HK-2 (cell line): ENCODE data around the gene TMEM126A.

Experiments used
- DNase-seq: peaks from one replicate; pipeline ENCODE4 v3.0.0-alpha.2; 2018; ENCODE audit not compliant: unreplicated experiment

Gene TMEM126A

GRCh38 chr11:85695546-85695945 is 47.8 kb downstream of the TMEM126A start:
- no peak for DNase-seq

DNA sequence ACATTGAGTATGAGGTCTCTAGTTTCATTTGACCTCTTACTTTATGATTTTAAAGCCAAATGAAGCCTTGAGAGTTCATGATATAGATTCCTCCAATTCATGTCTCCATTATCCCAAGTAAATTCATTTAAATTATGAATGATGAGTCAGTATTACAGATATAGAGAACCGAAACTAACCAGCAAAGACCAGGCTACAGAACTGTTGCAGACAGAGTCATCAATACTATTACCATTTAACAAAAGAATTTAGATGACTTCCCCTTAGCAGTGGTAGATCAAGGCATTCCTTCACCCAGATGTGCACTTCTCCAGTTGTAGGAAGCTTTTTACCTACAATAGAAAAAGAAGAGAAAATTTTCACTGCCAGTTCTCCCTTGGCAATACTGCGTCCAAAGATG is 50.0 kb downstream of the TMEM126A start:
- DNase-seq, result no peak

DNA sequence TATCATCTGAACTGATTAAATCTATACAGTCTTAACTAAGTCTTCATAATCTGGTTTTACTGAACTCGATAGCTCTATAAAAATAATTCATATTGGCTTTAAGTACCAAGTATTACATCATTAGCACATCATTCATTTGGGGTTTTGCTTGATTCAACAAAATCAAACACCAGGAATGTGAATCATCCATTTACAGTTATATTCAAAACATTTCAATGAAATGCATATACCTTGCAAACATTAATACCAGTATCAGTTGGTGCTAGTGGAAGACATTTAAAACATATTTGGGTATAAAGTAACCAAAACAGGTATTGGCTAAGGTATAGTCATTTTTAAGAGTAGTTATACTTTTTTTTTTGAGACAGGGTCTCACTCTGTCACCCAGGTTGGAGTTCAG is 50.4 kb downstream of the TMEM126A start:
- no peak for DNase-seq

DNA sequence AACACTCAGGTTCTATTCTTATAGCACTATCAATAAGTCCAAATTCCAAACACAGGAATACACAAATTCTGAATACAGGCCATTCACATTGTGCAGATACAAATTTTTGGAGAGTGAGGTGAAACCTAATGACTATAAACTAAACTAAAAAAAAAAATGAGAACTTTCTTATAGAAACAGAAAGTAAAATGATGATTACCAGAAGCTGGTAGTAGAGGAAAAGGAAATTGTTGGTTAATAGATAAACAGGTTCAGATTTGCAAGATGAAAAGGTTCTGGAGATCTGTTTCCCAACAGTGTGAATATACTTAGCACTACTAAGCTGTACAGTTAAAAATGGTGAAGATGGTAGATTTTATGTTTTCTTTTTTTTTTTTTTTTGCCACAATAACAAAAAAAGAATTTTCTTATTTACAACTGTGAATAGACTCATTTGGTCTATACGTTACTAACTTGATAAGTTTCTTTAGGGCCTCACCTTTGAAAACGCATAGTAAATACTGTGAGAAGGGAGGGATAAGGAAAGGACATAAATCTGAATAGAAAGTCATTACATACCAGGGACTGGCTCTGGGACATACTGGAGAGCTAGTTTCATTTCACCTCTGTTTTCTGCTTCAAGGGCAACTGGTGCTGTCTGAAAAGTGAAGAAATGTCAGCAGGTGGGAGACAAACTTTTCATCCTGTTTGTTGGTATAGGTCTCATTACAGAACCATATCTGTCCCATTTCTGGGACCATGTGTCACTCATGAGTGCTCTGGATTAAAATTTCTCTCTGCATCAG is 52.4 kb downstream of the TMEM126A start:
- no peak for DNase-seq

GRCh38 chr11:85704967-85705366 is 57.2 kb downstream of the TMEM126A start:
- DNase-seq, result no peak

- no peak for DNase-seq
Observed at GRCh38 chr11:85705800-85706199, 58.0 kb downstream of the TMEM126A start.
